Suppressor macrophage (primary cell): ENCODE results near the gene DNAJC30.
"Not testable (repeated sequence)": the region's sequence is repeated elsewhere in the genome, so short reads cannot be mapped to it uniquely, and the experiment has no call there.

Experiments
- DNase-seq, 4 experiments: peaks; one replicate each; pipeline ENCODE4 v3.0.0-alpha.2; 2020 to 2022

Gene DNAJC30

GRCh38 chr7:73680501-73680900 lies 2.8 kb downstream of the DNAJC30 start:
- DNase-seq = no peak

- DNase-seq = no peak
Observed at GRCh38 chr7:73679709-73680108, 3.5 kb downstream of the DNAJC30 start.

GRCh38 chr7:73678862-73679261 lies 4.4 kb downstream of the DNAJC30 start:
- no peak for DNase-seq

GRCh38 chr7:73676062-73676461 lies 7.2 kb downstream of the DNAJC30 start:
- DNase-seq = not testable (repeated sequence)

GRCh38 chr7:73674468-73675124 lies 8.7 kb downstream of the DNAJC30 start:
- DNase-seq = no peak

- no peak for DNase-seq
Observed at GRCh38 chr7:73671857-73672445, 11.3 kb downstream of the DNAJC30 start.

- no peak for DNase-seq
Observed at GRCh38 chr7:73671322-73671661, 12.0 kb downstream of the DNAJC30 start.

GRCh38 chr7:73669858-73670385 lies 13.3 kb downstream of the DNAJC30 start:
- DNase-seq = no peak

- DNase-seq = no peak
Observed at GRCh38 chr7:73669288-73669701, 14.0 kb downstream of the DNAJC30 start.

- no peak for DNase-seq
Observed at GRCh38 chr7:73668886-73669230, 14.4 kb downstream of the DNAJC30 start.

GRCh38 chr7:73668103-73668885 lies 15.0 kb downstream of the DNAJC30 start:
- DNase-seq = no peak

GRCh38 chr7:73667344-73668102 lies 15.7 kb downstream of the DNAJC30 start, which contains the start of gene VPS37D:
TSS of gene VPS37D (plus strand) at chr7:73667831. CDS start at chr7:73667959, 128 bp downstream.
- peak; percentile 90 to 98 (median 96) for DNase-seq

GRCh38 chr7:73663033-73663432 lies 20.2 kb downstream of the DNAJC30 start:
- no peak for DNase-seq

- not testable (repeated sequence) for DNase-seq
Observed at GRCh38 chr7:73660594-73660993, 22.7 kb downstream of the DNAJC30 start.

GRCh38 chr7:73659983-73660382 lies 23.3 kb downstream of the DNAJC30 start:
- DNase-seq = no peak

GRCh38 chr7:73655309-73655708 lies 27.9 kb downstream of the DNAJC30 start:
- not testable (repeated sequence) for DNase-seq

- no peak for DNase-seq
Observed at GRCh38 chr7:73652541-73652949, 30.7 kb downstream of the DNAJC30 start.

- DNase-seq = no peak
Observed at GRCh38 chr7:73650524-73650923, 32.7 kb downstream of the DNAJC30 start.

- no peak for DNase-seq
Observed at GRCh38 chr7:73649576-73649975, 33.7 kb downstream of the DNAJC30 start.

- DNase-seq = no peak
Observed at GRCh38 chr7:73648593-73649332, 34.5 kb downstream of the DNAJC30 start.

- peak; percentile 22 to 60 (median 46) for DNase-seq
Observed at GRCh38 chr7:73647725-73648592, 35.3 kb downstream of the DNAJC30 start.
